Vagina (tissue), 2 donors: ENCODE results near the gene NCAM2.

Source experiments
- POLR2A ChIP-seq, 2 donors: fragments of 450-650 bp; IDR thresholded peaks; one replicate each; pipeline ENCODE4 v1.6.1; 2017; ENCODE audit warnings: antibody characterized with exemption in 2 of 2, mild to moderate bottlenecking in 2 of 2, moderate library complexity in 2 of 2
- TF ChIP-seq, protein P1 (sequence below), 3 experiments: fragments of 450-650 bp in 2 of 3; fragments of 200-600 bp in 1 of 3; sonication (generic) in 1 of 3; IDR thresholded peaks; one replicate each; pipeline ENCODE4 v1.5.1; 2017 to 2019; ENCODE audit warnings: antibody characterized with exemption in 3 of 3, mild to moderate bottlenecking in 2 of 3, moderate library complexity in 2 of 3

DNA sequence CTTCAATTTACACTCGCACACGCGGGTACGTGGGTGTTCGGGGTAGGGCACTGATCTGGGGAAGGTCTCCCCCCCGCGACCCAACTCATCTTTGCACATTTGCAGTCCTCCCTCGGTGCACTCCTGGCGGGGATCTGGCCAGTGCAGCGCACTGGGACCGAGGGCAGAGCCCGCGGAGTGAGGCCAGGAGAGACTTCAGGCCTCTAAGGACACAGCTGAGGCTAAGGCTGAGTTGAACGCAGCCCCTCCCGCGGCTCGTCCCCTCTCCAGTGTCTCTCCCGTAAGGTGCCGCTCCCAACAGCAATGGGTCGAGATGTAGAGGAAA, 936 bp upstream of the NCAM2 start:
- TF ChIP-seq, protein P1, sequence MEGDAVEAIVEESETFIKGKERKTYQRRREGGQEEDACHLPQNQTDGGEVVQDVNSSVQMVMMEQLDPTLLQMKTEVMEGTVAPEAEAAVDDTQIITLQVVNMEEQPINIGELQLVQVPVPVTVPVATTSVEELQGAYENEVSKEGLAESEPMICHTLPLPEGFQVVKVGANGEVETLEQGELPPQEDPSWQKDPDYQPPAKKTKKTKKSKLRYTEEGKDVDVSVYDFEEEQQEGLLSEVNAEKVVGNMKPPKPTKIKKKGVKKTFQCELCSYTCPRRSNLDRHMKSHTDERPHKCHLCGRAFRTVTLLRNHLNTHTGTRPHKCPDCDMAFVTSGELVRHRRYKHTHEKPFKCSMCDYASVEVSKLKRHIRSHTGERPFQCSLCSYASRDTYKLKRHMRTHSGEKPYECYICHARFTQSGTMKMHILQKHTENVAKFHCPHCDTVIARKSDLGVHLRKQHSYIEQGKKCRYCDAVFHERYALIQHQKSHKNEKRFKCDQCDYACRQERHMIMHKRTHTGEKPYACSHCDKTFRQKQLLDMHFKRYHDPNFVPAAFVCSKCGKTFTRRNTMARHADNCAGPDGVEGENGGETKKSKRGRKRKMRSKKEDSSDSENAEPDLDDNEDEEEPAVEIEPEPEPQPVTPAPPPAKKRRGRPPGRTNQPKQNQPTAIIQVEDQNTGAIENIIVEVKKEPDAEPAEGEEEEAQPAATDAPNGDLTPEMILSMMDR (IDR thresholded peaks at IDR 0.05) = no peak
- TF ChIP-seq POLR2A (IDR thresholded peaks at IDR 0.05) = no peak
